Stimulated activated CD8-positive, alpha-beta memory T cell treated with anti-CD3 and anti-CD28 coated beads, Interleukin-15, amount 100 ng/mL, for 4 hours (primary cell): Measurements from ENCODE around the gene BMAL1.
A peak's percentile ranks its signal among the peaks of the same experiment; 100 is the strongest.

Experiments
- DNase-seq, 2 donors: peaks; one replicate each; pipeline ENCODE4 v3.0.0-alpha.2; 2020; ENCODE audit warnings: low read depth in 2 of 2

Gene BMAL1

DNA sequence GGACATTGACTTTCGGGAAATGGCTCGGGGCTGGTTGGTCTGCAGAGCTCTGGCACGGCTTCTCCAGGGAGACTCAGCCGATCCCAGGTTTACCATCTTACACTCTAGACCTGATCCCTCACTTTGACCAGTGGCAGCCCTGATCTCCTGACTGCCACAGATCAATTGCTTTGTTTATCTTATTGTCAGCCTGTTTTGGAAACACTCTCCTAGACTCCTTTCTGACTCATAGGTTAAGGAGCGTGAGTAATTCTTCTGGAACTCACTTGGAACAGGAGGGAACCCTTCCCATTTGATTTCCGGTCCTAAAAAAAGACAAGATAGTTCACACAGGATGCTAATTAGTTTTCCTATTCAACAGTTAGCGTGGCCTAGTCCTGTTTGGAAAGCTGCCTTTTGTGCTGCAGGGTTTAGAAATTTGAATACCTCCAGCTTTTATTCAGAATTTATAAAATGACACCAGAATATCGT is 16.0 kb upstream of the BMAL1 start:
- DNase-seq, result no peak

DNA sequence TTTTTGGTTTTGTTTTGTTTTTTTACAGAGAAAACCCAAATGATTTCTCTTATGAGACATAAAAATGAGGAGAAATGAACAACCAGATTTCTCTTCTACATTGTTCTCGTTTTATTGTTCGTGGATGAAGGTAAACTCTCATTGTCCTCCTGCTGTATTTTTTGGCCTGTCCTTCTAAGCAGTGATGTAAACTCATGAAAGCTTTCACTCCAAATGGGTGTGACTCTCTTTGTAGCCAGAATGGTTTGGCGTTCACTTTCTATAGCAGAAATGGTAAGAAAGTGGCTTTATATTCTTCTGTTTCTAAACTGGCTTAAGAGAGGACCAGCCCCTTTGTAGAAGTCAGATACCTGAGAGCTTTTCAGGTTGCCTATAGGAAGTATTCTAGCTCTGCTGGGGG is 15.5 kb upstream of the BMAL1 start:
- DNase-seq, result no peak

DNA sequence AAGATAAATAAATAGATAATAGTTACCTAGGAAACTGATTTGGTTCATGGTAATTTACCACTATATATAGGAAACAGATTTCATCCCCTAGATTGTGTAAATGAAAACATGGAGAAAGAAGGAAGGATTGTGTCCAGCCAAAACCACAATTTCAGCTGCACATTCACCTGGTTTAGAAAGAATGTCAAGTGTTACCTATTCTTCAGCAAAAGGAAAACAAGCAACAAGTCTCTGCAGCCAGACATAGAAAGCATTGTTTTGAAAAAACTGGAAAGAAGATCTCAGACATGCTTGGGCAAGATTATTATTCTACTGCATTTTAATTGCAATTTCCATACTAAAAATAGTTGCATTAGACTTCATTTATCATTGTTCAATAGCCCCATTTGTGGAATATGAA is 8.8 kb upstream of the BMAL1 start:
- DNase-seq, result no peak

DNA sequence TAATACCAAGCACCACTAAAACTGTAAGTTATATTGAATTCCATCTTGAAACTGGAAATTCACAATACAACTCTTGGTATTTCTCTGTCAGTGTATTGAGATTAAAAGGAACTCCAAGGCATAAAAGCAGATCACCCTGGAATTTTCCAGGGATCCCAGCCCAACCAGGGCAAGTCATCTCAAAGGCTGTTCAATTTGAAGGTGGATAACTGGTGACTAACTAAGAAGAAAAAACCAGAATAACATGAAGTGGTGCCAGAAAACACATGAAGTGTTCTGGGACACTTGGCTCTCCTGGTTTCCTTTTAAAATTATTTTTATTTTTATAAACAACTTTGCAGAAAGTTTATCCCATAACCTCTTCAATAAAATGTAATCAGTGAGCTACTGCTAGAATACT is 7.8 kb upstream of the BMAL1 start:
- DNase-seq, result no peak

DNA sequence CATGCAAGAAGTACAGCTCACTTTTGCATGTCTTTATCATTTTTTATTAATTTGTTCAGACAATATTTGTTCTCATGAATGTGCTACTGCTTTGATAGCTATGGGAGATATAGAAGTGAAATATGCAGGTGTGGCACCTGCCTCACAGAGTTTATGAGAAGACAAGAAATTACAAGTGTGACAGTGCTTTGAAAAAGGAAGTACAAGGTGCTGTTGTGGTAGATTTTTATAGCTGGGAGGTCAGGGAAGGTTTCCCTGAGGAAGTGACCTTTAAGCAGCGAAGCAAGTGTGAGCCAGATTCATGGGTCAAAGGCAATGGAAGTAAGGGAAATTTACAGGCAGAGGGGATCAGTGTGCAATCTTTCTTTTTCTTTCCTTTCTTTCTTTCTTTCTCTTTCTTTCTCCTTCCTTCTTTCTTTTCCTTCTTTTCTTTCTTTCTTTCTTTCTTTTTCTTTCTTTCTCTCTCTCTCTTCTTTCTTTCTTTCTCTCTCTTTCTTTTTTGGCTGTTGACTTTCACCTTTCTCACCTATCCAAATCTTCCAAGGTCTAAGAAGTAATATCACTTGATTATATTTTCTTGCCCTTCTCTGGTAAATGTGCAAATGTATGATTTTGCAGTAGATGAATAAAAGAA is 6.4 kb upstream of the BMAL1 start:
- DNase-seq, result no peak

DNA sequence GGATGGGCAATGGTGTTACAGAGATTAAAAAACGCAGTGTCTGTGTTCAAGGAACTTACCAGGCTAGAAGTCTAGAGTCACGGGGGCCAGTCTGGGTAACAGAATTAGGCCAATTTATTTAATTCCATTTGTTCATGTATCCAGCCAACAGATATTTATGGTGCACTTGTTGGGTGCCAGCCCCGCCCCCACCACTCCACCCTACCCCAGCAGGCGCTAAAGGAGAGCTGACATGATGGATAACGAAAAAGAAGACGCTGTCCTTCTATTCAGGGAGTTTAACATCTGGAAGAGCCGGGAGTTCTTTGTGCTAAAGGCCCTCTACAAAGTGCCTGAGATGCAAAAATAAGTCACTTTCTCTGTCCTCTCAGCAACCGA is 1.1 kb upstream of the BMAL1 start:
- DNase-seq, result no peak

DNA sequence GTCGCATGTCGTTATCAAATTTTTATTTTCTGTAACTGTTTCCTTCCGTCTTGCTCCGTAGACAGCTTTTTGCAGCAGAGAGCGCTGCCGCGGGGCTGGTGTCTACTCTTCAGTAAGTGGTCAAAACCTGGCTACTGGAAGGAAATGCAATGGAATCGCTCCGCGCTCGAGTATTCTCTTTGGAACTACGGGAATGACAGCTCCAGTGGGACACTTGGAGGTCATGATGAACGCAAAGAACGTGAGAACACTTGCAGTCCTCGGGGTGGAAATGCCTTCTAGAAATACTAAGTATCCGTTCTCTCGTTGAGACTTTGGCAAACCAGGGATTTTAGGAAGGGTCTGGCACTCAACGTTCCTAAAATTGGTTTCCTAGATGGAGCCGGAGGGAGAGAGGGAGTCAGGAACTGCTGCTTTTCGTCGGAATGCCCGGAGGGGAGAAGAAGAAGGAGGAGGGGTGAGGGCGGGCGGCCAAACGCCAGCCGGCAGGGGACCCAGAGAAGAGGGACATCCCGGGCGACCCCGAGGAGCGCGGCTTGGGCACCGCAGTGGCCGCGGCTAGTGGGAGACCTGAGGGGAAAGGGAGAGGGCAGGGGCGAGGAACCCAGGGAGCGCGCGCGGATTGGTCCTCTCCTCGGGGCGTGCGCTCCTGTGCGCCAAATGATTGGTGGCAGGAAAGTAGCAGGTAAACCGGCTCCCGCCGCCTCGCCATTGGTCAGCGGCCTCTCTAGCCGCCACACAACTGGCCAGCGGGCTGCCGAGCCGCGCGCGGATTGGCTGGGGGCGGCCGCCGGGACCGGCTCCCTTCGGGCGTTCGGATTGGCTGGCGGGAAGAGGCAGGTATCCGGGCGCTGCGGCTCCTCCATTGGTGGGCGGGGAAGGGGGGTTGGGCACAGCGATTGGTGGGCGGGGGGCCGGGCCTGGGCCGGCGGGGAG is 490 bp upstream of the BMAL1 start:
- DNase-seq, result peak; percentile 88 to 91

DNA sequence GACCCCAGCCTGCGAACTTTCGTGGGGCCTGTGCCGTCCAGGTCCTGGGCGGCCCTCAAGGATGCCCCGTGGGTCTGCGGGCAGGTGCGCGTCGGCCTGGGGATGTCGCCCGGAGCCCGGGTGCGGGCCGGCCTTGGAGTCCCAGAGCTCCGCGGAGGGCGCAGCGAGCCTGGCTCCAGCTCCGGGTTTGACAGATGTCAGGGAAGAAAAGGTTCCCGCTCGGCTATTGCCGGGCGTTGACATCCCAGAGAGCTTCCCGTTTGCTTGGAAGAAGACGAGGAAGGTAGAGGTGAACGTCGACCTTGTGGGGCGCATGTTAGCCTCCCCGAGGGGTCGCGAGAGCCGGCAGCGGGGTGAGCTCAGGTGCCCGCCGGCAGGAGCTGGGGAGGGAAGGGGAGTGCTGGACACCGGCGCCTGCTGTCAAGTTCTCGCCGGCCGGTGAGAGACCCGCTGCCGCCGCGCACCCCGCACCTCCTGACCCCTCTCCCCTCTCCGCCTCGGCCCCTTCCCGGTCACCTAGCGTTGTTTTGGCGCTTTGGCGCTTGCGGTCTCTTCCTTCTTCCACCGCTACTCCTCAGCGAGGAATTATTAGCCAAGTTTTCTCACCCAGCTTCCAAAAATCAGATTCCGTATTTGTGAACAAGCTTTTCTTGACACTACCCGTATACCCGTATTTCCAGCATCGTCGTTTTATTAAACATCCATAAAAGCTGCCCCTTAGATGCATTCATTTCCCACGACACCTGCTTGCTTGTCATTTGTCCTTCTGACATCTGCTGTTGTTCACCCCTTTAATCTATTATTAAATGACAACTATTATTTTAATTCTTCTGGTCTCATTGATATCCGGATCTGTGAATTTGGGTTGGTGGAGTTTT is 1.3 kb downstream of the BMAL1 start:
- no peak for DNase-seq

DNA sequence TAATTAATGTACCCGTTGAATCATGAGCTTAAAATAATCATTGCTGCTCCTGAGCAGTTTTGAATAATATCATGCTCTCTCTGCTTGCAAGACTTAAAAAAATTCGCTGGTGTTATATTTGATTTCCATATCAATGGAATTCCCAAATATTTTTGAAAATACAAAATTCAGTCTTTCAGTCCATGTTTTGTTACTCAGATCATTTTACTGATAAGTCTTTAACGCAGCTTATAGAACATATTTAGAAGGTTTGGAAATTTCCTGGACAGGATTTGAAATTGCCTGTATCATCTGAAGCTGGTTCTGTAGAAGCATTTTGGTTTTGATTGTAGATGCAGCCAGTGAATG is 1.9 kb downstream of the BMAL1 start:
- no peak for DNase-seq

DNA sequence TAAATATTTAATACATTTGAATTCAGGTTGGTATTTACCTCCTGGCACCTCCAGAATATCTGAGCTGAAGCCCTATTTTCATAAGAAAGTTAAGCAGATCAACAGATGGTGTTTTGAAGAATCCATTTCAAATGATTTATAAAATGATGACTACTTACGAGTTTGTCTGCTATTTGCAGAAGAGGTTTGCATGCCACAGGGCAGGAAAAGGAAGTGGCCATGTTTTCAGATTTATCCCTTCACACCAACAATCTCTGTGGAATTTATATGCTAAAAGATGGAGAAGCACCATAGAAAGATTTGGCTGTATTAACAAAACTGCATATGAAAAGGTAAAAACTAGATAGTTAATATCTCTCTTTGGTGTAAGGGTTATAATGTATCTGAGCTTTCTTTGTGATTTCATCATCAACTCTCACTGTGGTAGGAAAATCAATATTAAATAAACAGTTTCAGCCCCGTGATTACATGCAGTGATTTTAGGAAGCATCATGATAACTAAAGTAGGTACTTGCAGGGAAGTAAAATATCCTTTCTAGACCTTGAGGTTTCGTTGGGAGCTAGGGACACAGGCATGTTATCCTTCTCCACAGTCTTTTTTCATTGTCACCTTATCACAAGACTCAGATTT is 2.6 kb downstream of the BMAL1 start:
- no peak for DNase-seq

DNA sequence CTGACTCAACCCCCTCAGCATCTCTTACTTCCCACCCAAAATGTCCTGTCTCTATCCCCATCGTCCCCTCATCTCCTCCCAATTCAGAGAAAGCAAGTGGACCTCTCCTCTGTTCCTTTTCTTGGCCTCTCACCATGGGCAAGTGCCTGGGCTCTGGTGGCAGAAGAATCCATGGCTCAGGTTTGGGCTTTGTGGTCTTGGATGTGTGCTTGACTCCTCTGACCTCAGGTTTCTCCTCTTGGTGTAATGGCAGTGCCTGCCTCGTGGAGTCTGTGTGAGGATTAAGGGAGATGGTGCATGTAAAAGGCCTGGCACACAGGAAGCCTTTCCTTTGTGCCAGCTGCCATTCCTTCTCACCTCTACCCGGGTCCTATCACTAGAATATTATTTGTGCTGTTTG is 3.2 kb downstream of the BMAL1 start:
- DNase-seq, result no peak

DNA sequence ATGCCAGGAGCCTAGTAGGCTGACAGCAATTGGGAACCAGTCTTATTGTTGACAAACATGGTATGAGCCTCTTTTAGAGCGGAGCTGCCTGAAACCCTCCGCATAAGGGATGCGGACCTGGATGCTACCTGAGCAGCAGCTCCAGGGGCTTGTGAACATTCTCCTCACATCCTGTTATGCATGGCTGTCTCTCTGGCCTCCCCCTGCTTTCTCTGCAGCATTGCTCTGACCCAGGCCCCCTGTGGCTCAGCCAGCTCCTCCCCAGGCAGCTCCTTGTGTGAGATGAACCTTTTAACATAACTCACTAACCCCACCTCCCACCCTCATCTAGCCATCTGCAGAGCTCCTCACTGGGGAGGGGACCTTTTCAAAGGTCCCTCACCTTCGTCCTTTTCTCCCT is 6.0 kb downstream of the BMAL1 start:
- no peak for DNase-seq

DNA sequence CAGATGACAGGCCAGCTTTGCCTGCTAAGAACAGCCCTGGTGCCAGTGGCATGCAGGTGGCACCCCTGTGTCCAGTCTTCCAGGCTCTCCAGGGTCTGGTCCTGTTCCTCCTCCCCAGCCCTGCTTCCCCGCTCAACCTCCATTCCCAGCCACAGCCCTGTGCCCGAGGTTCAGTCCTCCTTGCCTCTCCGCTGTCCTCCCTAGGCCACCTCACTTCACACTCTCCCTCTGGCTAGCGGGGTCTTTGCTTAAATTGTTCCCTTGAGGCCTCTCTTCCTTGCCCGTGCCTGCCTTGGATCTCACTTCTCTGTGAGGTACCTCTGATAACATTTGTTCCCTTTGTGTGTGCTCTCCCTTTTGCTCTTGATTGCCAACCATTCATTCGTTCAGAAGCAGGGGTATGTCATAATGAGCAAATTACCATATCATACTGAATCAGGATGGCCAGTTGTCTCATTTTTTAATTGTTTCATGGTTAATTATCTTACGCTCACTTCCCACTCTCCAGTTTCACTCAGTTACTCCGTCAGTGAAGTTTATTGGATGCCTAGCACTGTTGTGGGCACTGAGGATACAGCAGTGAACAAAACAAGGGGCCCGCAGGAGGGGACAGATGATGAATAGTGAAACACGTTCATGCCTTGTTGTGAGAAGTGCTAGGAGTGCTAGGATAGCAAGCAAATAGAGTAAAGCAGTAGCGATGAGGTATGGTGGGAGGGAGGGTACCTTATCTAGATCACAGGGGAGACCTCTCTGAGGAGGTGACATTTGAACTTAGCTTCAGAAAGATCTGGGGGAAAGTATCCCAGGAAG is 7.4 kb downstream of the BMAL1 start:
- no peak for DNase-seq

DNA sequence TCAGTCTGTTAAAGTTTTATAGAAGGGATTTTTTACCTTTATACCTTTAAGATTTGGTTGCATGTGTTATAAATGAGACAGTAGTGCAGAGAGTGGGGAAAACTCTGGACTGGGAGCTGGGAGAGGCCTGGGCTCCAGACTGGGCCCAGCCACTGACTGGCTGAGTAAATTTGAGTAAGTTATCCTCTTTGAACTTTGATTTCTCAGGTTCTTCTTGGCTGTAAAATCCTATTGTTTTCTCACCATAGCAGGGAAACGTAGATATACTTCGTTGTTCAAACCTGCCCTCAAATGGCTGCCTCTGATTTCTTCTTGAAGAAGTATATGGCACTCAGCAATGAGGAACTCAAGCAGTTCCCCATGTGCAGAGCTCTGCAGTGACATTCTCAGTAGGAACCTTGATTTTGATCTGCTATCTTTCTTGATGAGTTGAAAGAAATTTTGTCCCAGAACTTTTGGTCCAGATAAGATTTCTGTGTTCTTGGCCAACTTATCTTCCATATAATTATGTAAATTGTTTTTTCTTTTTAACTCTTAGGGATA is 8.8 kb downstream of the BMAL1 start:
- DNase-seq, result no peak

DNA sequence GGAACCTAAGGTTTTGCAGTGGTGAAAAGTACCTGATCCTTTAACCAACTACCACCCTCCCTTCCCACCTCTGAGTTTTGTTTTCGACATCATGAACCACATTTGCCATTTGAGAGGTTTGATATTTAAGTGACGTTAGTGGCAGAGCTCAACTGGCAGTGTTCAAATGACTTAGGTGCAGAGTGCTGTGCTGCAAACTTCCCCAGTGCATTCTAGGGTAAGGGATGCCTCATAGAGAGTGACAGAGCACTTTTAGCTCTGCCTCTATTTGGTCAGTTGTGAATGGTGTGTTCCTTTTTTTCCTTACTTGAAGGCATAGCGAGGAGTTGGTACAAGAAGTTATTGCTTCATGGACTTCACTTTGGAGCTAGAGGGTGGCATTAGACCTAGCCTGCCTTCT is 9.4 kb downstream of the BMAL1 start:
- DNase-seq, result no peak

DNA sequence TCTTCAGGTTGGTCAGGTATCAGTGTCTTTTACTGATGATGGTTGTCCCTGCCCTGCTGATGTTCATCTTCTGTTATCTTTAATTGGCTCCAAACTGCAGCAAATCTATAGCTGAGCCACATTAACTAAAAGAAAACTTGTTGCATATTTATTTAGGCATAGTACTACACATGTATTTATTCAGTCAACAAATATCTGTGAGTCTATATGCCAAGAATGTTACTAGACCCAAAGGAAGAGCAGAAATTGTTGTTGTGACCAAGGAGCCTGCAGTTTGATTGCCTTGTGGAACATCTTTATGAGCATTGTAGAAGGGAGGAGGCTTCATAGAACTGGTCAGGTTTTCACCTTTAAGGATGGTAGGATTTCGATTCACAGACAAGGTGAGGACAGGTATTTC is 10.1 kb downstream of the BMAL1 start:
- DNase-seq, result no peak

DNA sequence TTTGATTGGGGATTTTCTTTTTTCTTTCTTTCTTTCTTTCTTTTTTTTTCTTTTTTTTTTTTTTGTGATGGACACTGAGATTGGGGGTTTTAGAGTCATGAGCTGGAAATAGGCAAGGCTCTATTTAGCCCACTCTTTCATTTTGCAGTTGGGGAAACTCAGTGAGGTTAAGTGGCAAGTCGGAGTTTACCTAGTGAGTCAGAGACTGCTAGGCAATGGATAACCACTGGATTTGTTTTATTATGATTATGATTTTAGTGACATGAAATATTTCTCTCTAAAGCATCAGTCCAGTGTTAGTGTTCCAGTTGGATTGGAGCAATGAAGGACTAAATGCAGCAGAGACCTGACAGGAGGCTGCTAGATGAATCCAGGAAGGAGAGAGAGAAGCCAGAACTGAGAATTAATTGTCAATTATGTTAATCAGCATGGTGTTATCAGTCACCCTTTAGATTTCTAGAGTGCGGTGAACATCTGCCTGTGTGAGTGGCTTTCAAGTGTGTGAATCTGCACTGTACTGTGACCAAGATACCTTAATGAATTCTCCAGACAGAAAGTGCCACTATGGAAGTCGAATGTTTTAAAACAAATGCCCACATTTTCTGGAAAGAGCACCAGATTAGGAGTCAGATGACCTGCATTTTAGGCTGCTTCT is 10.9 kb downstream of the BMAL1 start:
- no peak for DNase-seq

DNA sequence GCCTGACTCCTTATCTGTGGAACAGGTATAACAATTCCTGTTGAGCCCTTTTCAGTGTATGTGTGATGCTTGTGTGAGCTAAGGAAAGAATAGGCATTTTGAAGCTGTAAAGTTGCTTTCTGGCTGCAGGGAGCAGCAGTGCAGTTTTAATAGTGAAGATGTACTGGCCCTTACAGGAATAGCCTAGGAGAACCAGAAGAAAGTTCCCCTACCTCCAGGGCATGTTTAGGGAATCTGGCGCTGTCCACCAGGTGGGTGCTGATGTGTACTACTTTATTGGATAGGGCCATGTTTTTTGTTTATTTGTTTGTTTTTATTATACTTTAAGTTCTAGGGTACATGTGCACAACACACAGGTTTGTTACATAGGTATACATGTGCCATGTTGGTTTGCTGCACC is 11.5 kb downstream of the BMAL1 start:
- no peak for DNase-seq

DNA sequence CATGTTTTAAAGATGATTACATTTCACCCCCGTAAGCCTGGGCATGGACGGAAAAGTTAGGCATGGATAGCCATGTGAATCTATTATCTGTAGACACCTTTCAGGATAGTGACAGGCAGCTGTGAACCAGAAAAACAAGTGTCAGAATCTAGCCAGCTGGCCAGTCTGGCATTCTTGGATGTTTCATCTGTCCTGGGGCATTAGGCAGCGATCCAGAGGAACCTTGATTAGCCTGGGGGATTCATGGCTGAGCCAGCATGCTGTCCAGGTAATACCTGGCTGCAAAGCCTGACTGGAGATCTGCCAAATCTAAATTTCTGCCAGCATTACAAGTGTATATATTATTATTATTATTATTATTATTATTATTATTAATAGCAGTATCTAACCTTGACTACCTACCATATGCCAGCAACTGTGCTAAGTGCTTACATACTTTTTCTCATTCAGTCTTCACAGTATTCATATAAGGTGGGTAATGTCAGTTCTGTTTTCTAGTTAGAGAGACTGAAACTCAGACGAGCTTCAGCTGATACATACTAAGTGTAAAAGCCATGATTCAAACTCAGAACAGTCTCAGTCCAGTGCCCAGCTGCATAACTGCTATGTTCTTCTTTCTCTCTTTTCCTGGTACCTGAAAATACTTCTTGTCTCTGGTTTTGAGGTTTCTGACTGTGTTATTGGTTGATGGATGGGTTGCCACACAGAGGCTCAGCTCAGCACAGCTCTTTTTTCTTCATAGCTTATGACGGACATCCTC is 12.8 kb downstream of the BMAL1 start:
- no peak for DNase-seq

DNA sequence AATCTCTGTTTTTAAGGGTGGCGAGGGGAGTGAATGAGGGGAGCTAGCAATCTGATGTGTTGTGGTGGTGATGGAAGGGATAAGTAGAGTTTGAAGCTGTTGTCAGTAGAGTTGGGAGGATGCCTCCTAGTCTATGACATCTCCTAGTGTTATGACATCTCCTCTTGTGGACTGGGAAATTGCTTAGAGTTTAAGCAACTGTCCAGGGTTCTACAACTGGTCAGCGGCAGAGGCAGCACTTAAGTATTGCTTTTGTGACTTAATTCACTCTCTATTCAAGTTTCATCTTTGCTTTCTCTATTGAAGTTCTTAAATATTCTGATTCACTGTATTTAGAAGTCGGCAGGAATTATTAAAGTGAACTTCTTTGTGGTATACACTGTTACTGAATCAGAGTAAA is 13.8 kb downstream of the BMAL1 start:
- no peak for DNase-seq
